Measurements from ENCODE around the gene PITPNB.

DNA sequence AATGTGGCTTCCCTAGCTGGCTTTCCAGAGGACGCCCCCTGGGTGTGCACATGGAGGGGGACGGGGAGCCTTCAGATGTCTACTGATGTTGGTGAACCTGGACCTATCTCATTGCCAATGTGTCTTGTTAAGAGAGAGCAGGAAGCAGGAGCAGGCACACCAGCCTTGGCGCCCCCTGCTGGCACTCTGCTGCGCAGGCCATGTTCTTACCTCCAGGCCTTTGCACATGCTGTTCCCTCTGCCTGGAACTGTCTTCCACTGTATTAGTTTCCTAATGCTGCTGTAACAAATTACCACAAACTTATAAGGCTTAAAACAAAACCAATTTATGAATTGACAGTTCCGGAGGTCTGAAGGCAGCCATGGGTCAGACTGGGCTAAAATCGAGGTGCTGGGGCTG is 93.9 kb downstream of the PITPNB start:
- TF ChIP-seq, protein P1, sequence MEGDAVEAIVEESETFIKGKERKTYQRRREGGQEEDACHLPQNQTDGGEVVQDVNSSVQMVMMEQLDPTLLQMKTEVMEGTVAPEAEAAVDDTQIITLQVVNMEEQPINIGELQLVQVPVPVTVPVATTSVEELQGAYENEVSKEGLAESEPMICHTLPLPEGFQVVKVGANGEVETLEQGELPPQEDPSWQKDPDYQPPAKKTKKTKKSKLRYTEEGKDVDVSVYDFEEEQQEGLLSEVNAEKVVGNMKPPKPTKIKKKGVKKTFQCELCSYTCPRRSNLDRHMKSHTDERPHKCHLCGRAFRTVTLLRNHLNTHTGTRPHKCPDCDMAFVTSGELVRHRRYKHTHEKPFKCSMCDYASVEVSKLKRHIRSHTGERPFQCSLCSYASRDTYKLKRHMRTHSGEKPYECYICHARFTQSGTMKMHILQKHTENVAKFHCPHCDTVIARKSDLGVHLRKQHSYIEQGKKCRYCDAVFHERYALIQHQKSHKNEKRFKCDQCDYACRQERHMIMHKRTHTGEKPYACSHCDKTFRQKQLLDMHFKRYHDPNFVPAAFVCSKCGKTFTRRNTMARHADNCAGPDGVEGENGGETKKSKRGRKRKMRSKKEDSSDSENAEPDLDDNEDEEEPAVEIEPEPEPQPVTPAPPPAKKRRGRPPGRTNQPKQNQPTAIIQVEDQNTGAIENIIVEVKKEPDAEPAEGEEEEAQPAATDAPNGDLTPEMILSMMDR (IDR thresholded peaks at IDR 0.05), result no peak
- no peak for TF ChIP-seq POLR2A (IDR thresholded peaks at IDR 0.05)

All from suprapubic skin (tissue), 3 donors.